Right atrium auricular region (tissue), 2 donors: ENCODE results near the gene PTPRD. TPM values are rescaled to one million over a fixed set of nuclear protein-coding genes. Genes with fewer than 3 reads are reported as not detected.

Experiments used
- DNase-seq: peaks from one replicate; pipeline ENCODE4 v3.0.0-alpha.2; 2019; ENCODE audit warnings: low spot score
- H3K27ac ChIP-seq, 2 donors: fragments of 200-600 bp; sonication (generic); 1 replicate in 1 of 2; 2 replicates in 1 of 2; pipeline ENCODE4 v1.5.1; 2016 to 2019
- H3K27me3 ChIP-seq, 2 donors: fragments of 200-600 bp; sonication (generic); one replicate each; pipeline versions ENCODE4 v1.5.1 to v1.6.0; 2017 to 2019
- H3K36me3 ChIP-seq: fragments of 200-600 bp; sonication (generic); one replicate; pipeline ENCODE4 v1.5.1; 2016
- H3K4me1 ChIP-seq, 2 donors: fragments of 200-600 bp; sonication (generic); one replicate each; pipeline versions ENCODE4 v1.5.1 to v1.6.0; 2017 to 2019
- H3K4me3 ChIP-seq, 2 donors: fragments of 200-600 bp; sonication (generic); 1 replicate in 1 of 2; 2 replicates in 1 of 2; pipeline ENCODE4 v1.5.1; 2017 to 2019; ENCODE audit warnings: mild to moderate bottlenecking in 1 of 2, moderate library complexity in 1 of 2
- H3K9me3 ChIP-seq, 2 donors: fragments of 200-600 bp; sonication (generic); one replicate each; pipeline ENCODE4 v1.5.1; 2019
- CTCF ChIP-seq, 2 donors: fragments of 200-600 bp; sonication (generic); IDR thresholded peaks; one replicate each; pipeline ENCODE4 v1.5.1; 2019; ENCODE audit warnings: antibody characterized with exemption in 2 of 2
- total RNA-seq, 2 donors: library from RNA; depleted of rRNA; stranded (reverse); fragments of >200 nt; gene quantifications; one replicate each; pipeline ENCODE4 v1.1.0, GENCODE V29; 2016

Gene PTPRD
- total RNA-seq, 2 donors from 2014 or later: 5.5 to 6.6 TPM

GRCh38 chr9:8769153-8769552 is 1843.6 kb downstream of the PTPRD start:
- Histone ChIP-seq H3K27ac (no peak overlapping the region), H3K36me3 (no peaks in the 10 kb centered on the region), H3K4me3 (no peak overlapping the region), H3K4me1 (no peaks in the 10 kb centered on the region), H3K27me3 (no peaks in the 10 kb centered on the region), H3K9me3 (no peaks in the 10 kb centered on the region)
- no peak for DNase-seq
- no peak for TF ChIP-seq CTCF (IDR thresholded peaks at IDR 0.05)

DNA sequence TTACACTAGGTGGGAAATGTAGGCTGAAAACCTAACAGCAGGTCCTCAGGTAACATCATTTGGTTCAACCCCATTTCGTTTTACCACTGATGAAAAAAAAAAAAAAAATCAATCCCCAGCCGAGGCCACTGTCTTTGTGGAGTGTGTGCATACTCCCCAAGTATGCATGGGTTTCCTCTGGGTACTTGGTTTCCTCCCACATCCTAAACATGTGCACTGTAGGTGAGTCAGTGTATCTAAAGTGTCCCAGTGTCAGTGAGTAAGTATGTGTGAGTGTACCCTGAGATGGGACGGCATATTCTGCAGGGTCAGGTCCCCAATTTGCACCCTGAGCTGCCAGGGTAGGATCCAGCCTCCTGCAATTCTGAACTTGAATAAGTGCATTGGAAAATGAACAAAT is 1846.7 kb downstream of the PTPRD start:
- Histone ChIP-seq H3K27me3 (no peaks in the 10 kb centered on the region), H3K9me3 (no peaks in the 10 kb centered on the region), H3K4me3 (no peak overlapping the region), H3K36me3 (no peaks in the 10 kb centered on the region), H3K27ac (no peak overlapping the region), H3K4me1 (no peaks in the 10 kb centered on the region)
- TF ChIP-seq CTCF (IDR thresholded peaks at IDR 0.05): no peak
- no peak for DNase-seq

GRCh38 chr9:8764051-8764450 is 1848.8 kb downstream of the PTPRD start:
- no peaks in the 10 kb centered on the region for H3K27me3 ChIP-seq
- no peak overlapping the region for H3K4me3 ChIP-seq
- no peaks in the 10 kb centered on the region for H3K4me1 ChIP-seq
- H3K27ac ChIP-seq: no peak overlapping the region
- H3K9me3 ChIP-seq: no peaks in the 10 kb centered on the region
- H3K36me3 ChIP-seq: no peaks in the 10 kb centered on the region
- DNase-seq: no peak
- no peak for TF ChIP-seq CTCF (IDR thresholded peaks at IDR 0.05)

DNA sequence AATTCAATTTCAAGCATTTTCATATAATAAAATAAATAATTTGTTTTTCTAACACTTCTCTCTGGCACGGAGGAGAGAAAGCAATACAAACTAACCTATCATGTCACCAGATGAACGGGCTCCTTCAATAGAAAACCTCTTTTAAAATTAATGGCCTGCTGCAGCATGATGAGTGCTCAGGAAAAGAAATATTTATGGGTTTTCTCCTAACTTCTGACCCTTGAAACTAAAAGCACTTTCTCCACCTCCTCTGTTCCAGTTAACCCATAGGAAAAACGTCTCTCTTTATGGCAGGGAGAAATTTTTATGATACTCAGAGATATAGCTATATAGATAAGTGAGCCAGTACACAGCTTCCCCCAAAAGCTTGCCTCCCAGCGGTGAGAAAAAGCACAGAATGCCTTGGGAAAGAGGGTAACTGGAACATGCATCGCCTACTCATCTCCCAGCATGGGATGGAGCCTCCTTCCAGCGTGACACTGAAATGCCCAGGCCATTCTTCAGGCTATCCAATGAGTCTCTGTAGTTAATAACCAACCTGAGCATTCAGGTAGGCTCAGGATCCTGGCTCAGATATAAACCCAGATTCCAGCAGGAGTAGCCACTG is 1850.2 kb downstream of the PTPRD start:
- no peaks in the 10 kb centered on the region for H3K4me1 ChIP-seq
- H3K36me3 ChIP-seq: no peaks in the 10 kb centered on the region
- H3K27ac ChIP-seq: no peak overlapping the region
- H3K9me3 ChIP-seq: no peaks in the 10 kb centered on the region
- H3K4me3 ChIP-seq: no peak overlapping the region
- no peaks in the 10 kb centered on the region for H3K27me3 ChIP-seq
- no peak for DNase-seq
- no peak for TF ChIP-seq CTCF (IDR thresholded peaks at IDR 0.05)

GRCh38 chr9:8760000-8760767 is 1852.6 kb downstream of the PTPRD start:
- Histone ChIP-seq H3K27ac (no peak overlapping the region), H3K9me3 (no peaks in the 10 kb centered on the region), H3K4me3 (no peak overlapping the region), H3K27me3 (no peaks in the 10 kb centered on the region), H3K4me1 (no peaks in the 10 kb centered on the region), H3K36me3 (no peaks in the 10 kb centered on the region)
- DNase-seq: no peak
- TF ChIP-seq CTCF (IDR thresholded peaks at IDR 0.05): no peak
